OCI-M2 (cell line): ENCODE measurements around the gene RTEL1.
"Not testable (repeated sequence)": the region's sequence is repeated elsewhere in the genome, so short reads cannot be mapped to it uniquely, and the experiment has no call there.

Source experiments
- DNase-seq: peaks from one replicate; lab custom pipeline; 2025; ENCODE audit not compliant: unreplicated experiment; lab: John Stamatoyannopoulos, UW

Gene RTEL1, protein sequence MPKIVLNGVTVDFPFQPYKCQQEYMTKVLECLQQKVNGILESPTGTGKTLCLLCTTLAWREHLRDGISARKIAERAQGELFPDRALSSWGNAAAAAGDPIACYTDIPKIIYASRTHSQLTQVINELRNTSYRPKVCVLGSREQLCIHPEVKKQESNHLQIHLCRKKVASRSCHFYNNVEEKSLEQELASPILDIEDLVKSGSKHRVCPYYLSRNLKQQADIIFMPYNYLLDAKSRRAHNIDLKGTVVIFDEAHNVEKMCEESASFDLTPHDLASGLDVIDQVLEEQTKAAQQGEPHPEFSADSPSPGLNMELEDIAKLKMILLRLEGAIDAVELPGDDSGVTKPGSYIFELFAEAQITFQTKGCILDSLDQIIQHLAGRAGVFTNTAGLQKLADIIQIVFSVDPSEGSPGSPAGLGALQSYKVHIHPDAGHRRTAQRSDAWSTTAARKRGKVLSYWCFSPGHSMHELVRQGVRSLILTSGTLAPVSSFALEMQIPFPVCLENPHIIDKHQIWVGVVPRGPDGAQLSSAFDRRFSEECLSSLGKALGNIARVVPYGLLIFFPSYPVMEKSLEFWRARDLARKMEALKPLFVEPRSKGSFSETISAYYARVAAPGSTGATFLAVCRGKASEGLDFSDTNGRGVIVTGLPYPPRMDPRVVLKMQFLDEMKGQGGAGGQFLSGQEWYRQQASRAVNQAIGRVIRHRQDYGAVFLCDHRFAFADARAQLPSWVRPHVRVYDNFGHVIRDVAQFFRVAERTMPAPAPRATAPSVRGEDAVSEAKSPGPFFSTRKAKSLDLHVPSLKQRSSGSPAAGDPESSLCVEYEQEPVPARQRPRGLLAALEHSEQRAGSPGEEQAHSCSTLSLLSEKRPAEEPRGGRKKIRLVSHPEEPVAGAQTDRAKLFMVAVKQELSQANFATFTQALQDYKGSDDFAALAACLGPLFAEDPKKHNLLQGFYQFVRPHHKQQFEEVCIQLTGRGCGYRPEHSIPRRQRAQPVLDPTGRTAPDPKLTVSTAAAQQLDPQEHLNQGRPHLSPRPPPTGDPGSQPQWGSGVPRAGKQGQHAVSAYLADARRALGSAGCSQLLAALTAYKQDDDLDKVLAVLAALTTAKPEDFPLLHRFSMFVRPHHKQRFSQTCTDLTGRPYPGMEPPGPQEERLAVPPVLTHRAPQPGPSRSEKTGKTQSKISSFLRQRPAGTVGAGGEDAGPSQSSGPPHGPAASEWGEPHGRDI (N-terminal part only)

DNA sequence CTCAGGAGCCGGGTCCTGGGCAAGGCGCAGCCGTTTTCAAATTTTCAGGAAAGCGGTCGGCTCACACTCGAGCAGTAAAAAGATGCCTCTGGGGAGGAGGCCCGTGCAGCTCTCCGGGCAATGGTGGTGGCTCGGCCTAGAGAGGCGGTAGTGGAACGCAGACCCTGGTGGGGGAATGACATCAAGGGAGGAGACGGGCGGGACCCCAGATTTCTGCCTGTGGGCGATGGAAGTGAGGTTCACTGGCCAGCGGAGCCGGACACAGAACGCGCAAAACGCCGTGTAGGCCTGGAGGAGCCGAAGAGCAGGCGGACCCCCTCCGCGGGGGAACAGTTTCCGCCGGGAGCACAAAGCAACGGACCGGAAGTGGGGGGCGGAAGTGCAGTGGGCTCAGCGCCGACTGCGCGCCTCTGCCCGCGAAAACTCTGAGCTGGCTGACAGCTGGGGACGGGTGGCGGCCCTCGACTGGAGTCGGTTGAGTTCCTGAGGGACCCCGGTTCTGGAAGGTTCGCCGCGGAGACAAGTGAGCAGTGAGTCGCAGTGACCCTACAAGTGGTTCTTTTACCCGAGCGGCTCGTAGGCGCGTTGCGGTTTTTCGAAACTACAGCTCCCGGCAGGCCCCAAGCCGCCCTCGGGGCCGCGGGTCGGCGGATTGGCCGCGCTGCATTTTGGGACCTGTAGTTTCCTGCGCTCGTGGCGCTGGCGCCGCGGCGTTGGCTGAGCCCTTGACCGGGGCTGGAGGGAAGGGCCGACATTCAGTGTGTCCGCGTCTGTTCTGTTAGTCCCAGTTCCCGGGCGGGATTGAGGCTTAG is at the start of gene RTEL1:
Gene RTEL1 (plus strand): TSS at position 376 of the 812 bp plus-strand sequence. CDS start 1,091 bp downstream, outside the sequence.
- DNase-seq = peak; percentile 95

DNA sequence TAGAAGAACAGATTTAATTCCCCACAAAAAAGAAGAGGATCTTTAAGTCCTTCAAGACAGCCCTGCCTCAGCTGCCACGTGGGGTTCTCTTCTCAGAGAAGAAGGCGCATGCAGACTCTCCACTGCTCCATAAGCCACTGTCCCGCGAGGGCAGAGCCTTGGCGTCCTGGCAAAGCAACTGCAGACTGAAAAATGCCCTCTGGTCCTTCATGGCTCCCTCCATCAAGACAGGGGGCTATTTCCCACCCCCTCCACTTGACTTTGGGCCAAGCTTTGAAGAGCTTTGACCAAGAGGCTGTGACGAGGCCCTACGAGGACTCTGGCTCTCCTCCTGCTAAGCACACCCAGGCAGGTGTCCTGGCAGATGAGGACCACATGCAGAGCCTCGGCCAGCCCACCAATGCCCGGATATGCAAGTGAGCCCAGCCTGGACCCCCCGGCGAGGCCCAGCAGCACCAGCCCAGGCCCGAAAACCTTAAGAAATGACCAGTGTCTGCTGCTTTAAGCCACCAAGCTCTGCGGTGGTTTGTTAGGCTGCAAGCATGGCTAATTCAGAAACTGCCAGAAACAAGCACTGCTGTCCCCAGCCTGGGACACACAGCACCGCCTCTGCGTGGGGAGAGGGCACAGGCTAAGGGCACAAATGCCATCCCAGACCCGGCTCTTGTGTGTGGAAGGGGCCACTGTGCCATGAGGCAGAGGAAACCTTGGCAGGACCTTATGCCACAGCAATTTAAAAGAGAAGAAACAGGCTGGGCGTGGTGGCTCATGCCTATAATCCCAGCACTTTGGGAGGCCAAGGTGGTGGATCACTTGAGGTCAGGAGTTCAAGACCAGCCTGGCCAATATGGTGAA is 47.3 kb upstream of the RTEL1 start:
- no peak for DNase-seq

DNA sequence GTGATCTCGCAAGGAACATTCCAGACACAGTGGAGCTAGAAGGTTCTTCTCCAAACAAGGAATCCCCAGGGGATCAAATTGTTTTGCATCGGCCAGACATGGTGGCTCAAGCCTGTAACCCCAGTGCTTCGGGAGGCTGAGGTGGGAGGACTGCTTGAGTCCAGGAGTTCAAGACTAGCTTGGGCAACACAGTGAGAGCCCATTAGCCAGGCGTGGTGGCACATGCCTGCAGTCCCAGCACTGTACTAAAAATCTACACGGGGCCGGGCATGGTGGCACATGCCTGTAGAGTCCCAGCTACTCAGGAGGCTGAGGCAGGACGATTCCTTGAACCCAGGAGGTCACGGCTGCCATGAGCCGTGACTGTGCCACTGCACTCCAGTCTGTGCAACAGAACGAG is 46.5 kb upstream of the RTEL1 start:
- DNase-seq = no peak

DNA sequence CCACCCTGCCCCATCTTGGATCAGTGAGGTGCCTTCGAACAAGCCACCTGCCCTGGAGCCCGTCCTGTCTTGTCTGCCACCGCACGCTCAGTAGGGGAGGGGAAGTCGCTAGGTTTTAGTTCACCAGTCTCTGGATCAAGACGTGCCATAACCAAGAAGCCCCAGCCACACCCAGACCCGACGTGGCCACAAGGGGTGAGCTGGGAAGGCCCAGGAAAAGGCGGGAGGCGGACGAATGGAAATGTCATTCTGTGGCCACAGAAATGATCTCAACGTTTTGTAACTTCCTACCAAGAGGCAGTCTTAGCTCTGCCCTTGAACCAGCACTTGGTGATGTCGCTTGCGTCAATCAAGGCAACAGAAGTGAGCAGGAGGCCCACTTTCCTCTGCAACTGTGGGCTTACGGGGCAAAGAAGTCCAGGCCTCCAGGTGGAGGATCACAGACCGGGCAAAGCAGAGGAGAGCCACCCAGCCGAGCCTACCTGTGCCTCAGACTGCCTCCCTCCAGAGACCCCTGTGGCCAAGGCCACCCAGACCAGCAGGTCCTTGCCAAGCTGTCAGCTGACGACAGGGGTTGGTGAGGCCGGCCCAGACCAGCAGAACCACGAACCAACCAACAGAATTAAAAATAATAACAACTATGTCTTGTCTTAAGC is 45.7 kb upstream of the RTEL1 start:
- DNase-seq = no peak

DNA sequence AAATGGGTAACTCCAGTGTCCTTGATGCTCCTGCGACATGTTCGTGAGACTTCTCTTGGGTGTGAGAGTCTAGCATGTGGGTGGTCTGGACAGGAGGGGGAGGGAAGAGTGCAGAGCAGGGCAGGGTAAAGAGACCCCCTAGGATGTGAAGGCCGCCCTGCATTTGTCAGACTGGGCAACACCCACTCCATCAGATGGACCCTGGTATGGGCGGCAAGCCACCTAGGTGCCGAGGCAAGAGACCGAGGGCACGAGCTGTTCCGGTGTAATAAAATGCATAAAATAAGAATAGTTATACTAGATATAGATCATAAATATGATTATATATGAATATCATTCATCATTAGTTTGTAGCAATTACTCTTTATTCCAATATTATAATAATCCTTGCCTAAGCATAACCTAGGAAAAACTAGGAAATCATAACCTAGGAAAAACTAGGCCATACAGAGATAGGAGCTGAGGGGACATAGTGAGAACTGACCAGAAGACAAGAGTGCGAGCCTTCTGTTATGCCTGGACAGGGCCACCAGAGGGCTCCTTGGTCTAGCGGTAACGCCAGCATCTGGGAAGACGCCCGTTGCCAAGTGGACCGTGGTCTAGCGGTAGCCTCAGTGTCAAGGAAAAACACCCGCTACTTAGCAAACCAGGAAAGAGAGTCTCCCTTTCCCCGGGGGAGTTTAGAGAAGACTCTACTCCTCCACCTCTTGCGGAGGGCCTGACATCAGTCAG is 44.1 kb upstream of the RTEL1 start:
- DNase-seq = not testable (repeated sequence)

DNA sequence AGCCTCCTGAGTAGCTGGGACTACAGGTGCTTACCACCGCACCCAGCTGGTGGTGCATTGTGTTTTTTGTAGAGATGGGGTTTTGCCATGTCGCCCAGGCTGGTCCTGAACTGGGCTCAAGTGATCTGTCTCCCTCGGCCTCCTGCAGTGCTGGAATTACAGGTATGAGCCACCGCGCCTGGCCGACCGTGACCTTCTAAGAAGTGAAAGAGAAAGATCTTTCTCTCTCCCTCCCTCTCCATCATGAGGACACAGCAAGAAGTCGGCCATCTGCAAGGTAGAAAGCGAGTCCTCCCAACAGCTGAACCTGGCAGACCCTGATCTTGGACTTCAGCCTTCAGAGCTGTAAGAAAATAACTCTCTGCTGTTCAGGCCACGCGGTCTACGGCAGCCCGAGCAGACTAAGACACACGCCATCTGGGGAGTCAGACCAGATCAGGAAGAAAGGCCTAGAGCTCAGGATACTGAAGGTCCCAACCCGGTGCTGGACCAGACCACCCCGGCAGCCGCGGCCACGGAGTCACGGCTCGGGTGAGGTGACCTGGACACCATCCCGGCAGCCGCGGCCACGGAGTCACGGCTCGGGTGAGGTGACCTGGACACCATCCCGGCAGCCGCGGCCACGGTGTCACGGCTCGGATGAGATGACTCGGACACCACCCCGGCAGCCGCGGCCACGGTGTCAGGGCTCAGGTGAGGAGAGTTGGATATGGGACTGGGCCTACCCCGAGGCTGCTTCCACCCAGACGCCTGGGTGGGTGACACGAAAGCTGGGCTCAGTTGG is 40.8 kb upstream of the RTEL1 start:
- no peak for DNase-seq

DNA sequence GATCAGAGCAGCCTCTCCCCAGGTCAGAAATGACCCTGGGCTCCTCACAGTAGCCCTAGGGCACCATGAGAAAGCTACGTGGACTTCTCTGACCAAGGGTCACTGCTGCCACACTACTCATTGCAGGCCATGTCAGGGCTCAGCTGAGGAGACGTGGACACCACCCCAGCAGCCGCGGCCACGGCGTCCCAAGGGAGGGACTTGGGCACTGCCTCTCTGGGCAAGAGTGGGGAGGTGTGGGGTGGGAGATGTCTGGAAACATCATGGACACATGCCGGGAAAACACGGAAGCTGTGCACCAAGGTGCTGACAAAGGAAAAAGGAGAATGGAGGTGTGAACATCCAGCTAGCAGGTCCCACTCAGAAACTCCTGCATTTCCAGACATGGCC is 40.2 kb upstream of the RTEL1 start:
- no peak for DNase-seq

DNA sequence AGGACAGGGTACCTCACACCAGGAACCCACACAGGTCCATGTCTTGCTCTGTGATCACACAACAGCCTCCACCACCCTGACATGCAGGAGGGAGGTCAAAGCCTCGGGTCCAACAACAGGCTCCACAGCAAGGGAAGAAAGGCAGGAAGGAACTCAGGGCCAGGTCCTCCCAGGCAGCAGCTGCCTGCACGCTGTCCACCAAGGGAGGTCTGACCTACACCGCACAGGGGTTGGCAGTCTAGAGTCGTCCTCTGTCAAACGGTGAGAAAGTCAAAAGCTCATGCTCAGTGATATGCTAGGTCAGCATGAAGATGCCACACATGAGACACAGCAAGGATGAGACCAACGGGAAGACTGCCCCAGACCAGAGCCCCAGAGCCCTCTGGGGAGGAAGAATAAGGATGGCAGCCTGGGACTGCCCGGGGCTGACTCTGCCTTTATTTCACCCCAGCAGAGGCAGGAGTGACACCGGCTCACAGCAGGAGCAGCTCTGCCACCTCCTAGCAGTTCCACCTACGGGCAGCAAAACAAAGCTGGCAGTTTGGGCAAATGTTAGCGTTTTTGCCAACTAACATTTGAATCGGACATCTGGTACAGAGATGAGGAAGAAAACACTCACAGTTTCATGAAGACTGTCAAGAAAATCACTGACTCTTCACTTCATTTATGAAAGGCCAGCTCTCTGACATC is 39.7 kb upstream of the RTEL1 start:
- no peak for DNase-seq

DNA sequence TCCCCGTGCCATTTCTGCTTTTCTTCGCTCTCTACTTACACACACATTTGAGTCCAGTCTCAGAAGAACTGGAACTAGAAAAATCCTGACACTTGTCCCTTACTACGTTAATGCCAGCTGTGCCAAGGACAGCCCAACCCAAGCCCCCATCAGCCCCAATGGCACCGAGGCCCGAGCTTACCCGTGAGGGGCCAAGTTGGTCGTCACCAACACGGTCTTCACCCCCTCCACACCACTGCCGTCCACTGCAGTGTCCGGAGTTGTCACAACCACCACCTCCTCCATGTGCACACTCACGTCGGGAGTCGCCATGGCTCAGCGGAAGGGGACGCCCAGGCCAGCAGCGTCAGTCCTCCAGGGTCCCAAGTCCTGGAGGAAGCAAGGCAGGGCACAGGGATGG is 39.0 kb upstream of the RTEL1 start:
- DNase-seq = no peak

DNA sequence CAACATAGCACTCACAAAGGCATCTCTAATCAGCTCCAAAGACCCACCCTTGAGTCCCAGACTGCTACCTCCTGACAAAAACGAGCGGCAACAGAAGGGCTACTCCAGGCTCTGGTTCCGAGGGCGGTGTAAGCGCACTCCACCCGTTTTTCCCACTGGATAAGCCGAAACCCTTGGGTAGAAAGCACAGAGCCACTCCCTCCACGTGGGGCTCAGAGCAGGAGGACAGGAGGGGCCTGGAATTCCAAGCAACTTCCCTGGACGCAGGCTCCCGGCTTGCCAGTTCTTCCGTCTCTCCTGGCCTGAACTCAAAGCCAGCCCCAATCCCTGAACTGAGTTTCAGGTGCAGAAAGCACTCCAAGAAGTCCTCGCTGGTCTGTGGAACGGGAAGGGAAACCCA is 38.6 kb upstream of the RTEL1 start:
- DNase-seq = no peak

DNA sequence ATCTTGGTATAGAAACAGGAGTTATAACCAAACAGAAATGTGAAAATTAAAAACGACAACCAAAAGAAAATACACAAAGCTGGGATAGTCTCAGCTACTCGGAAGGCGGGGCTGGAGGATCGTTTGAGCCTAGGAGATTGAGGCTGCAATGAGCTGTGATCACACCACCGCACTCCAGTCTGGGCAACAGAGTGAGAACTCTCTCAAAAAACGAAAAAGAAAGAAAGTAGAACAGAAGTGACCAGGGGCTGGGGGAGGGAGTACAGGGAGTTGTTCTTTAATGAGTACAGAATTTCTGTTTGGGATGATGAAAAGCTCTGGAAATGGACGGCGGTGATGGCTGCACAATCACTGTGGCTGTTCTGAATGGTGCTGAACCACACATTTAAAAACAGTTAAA is 37.1 kb upstream of the RTEL1 start:
- no peak for DNase-seq

DNA sequence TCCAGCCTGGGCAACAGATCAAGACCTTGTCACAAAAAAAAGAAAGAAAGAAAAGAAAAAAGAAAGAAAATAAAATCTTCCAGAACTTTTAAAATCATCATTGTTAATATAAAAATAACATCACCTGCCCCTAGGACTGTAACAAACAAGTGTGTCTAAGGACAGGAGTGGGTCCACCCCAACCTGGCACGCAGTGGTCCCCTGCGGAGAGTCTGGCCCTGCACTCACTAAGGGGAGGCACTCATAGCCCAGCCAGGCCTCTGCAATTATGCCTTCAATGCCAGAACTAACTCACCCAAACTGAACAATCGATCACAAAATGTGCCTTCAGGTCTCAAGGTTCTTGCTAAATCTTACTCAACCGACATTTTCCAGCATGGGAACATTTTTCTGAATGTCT is 36.0 kb upstream of the RTEL1 start:
- no peak for DNase-seq

DNA sequence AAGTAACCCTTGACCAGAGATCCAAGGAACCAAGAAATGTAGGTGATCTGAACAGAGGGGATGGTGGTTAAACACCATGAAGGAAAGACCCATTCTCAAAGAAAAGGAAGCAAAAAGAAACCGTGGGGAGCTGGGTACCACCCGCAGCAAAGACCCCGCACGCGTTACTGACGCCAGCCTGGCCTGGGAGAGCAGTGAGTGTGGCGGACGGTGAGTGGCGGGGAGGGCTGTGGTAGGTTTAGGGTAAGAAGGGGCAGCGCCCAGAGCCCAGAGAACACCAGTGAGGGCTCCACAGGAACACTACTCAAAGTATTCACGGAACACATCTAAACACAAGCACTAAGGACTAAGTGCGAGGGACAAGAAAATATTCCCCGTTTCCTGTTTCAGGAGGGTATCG is 35.4 kb upstream of the RTEL1 start:
- DNase-seq = no peak

DNA sequence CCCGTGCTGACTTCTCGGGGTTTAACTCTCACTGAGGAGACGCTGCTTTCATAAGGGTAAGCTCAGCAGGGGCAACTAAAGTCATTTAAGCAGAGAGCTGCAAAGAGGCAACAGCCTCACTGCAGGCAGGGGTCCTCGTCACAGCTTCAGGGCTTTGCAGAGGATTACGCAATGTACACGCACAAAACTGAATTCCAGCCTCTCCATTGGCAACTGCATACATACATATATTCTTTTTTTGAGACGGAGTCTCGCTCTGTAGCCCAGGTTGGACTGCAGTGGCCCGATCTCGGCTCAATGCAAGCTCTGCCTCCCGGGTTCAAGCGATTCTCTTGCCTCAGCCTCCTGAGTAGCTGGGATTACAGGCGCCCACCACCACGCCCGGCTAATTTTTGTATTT is 33.6 kb upstream of the RTEL1 start:
- no peak for DNase-seq

DNA sequence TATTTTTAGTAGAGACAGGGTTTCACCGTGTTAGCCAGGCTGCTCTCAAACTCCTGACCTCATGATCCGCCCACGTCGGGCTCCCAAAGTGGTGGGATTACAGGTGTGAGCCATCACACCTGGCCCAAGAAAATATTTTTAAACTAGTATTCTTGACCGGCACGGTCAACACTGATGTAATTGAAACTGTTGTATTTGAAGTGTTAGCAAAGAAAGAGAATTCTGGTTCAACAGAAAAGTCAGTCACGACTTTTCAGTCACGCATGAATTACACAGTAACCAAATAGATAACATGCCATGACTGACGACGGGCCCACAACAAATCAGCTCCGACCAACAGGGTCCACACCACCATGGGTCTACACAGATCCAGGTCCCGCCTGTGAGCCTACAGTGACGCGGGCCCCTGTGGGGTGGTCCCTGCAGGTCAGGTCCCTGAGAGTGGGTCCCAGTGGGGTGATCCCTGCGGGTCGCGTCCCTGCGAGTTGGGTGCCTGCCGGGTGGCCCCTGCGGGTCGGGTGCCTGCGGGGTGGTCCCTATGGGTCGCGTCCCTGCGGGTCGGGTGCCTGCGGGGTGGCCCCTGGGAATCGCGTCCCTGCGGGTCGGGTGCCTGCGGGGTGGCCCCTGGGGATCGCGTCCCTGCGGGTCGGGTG is 32.2 kb upstream of the RTEL1 start:
- no peak for DNase-seq

DNA sequence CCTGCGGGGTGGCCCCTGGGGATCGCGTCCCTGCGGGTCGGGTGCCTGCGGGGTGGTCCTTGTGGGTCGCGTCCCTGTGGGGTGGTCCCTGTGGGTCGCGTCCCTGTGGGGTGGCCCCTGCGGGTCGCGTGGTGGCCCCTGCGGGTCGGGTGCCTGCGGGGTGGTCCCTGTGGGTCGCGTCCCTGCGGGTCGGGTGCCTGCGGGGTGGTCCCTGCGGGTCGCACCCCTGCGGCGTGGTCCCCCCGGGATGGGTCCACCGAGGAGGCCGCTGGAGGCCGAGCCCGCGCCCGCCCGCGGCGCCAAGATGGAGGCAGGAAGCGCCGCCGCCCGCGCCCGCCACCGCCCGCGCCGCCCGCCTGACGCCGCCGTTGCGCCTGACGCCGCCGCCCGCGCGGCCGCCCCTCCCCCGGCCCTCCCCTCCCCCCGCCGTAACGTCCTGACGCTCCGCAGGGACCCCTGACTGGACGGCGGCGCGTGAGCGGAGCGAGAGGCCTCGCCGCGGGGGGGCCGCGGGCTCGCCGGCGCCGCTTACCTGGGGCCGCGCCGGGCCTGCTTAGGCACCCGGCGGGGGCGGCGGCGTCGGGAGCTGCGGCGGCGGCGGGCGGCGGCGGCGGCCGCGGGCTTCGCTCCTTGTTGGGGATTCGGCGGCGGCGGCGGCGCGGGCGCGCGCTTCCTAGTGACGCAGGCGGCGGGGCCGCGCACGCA is 31.5 kb upstream of the RTEL1 start, which contains the start of gene GMEB2:
Gene GMEB2 (minus strand): TSS at position 678 of the 705 bp plus-strand sequence. CDS start 7,704 bp downstream, outside the sequence.
- DNase-seq = no peak
